ENCODE results near the gene TMEM266.
A peak's percentile ranks its signal among the peaks of the same experiment; 100 is the strongest.

DNA sequence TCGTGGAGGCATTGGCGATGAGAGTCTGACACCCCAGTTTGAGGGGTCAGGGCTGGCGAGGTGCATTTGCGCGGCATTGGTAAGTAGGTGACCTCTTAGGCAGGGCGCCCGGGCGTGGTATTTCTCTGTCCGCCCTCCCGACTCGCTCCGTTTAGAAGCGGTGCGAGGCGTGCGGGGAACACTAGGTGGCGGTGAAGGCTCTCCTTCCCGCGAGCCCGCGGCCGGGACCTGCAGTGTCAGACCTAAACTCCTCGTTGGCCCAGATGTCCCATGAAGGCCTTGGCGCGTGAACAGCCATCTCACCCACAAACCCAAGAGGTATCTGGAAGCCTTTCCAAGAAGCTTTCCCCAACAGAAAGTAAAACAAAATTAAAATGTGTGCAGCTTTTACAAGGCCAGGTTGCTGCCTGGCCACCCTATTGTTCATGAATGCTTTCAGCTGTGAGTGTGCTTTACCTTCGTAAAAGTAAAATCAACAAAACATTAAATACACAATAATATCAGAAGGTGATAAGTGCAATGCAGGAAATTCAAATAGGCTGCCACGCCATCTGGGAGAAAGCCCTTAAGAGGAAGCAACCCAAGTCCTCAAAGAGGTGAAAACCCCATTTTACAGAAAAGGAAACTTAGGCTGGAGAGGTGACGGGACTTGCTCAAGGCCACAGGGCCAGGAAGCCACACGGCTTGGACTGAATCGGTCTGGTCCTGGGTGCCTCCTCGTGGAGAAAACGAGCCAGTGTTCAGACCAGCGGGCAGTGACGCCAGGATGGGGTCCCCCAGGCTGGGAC is 131.2 kb downstream of the TMEM266 start:
- TF ChIP-seq, protein P1, sequence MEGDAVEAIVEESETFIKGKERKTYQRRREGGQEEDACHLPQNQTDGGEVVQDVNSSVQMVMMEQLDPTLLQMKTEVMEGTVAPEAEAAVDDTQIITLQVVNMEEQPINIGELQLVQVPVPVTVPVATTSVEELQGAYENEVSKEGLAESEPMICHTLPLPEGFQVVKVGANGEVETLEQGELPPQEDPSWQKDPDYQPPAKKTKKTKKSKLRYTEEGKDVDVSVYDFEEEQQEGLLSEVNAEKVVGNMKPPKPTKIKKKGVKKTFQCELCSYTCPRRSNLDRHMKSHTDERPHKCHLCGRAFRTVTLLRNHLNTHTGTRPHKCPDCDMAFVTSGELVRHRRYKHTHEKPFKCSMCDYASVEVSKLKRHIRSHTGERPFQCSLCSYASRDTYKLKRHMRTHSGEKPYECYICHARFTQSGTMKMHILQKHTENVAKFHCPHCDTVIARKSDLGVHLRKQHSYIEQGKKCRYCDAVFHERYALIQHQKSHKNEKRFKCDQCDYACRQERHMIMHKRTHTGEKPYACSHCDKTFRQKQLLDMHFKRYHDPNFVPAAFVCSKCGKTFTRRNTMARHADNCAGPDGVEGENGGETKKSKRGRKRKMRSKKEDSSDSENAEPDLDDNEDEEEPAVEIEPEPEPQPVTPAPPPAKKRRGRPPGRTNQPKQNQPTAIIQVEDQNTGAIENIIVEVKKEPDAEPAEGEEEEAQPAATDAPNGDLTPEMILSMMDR (IDR thresholded peaks at IDR 0.05): peak; percentile 84 to 92 (median 92)
- TF ChIP-seq POLR2A (IDR thresholded peaks at IDR 0.05; ENCODE audit: low read depth) (no peak), EP300 (IDR thresholded peaks at IDR 0.05) (no peak)
